Coronary artery (tissue), 2 donors: Measurements from ENCODE around the gene NANOS1.

Source experiments
- DNase-seq: peaks from one replicate; pipeline ENCODE4 v3.0.0-alpha.2; 2017; ENCODE audit warnings: low spot score
- H3K27ac ChIP-seq, 2 donors: fragments of 200-600 bp; sonication (generic); one replicate each; pipeline ENCODE4 v1.5.1; 2016 to 2019
- H3K4me3 ChIP-seq: fragments of 200-600 bp; sonication (generic); 2 replicates; pipeline ENCODE4 v1.5.1; 2016; ENCODE audit warnings: mild to moderate bottlenecking, moderate library complexity
- TF ChIP-seq, protein P1 (sequence below): fragments of 200-600 bp; sonication (generic); IDR thresholded peaks from one replicate; pipeline ENCODE4 v1.5.1; 2019; ENCODE audit warnings: antibody characterized with exemption

NANOS1 gene

DNA sequence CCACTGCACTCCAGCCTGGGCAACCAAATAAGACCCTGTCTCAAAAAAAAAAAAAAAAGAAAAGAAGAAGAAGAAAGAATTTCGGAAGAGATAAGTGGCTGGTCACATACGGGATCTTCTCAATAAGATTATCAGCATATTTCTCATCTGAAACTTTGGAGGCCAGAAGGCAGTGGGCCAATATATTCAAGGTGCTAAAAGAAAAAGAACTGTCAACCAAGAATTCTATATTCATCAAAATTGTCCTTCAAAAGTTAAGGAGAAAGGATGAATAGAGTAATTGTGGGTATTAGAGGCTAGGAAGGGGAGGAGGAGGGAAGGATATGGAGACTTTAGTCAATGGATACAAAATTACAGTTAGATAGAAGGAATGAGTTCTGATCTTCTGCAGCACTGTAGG is 43.9 kb upstream of the NANOS1 start:
- Histone ChIP-seq H3K4me3 (no peak overlapping the region), H3K27ac (no peak overlapping the region)
- DNase-seq: no peak
- TF ChIP-seq, protein P1, sequence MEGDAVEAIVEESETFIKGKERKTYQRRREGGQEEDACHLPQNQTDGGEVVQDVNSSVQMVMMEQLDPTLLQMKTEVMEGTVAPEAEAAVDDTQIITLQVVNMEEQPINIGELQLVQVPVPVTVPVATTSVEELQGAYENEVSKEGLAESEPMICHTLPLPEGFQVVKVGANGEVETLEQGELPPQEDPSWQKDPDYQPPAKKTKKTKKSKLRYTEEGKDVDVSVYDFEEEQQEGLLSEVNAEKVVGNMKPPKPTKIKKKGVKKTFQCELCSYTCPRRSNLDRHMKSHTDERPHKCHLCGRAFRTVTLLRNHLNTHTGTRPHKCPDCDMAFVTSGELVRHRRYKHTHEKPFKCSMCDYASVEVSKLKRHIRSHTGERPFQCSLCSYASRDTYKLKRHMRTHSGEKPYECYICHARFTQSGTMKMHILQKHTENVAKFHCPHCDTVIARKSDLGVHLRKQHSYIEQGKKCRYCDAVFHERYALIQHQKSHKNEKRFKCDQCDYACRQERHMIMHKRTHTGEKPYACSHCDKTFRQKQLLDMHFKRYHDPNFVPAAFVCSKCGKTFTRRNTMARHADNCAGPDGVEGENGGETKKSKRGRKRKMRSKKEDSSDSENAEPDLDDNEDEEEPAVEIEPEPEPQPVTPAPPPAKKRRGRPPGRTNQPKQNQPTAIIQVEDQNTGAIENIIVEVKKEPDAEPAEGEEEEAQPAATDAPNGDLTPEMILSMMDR: no peak

- Histone ChIP-seq H3K27ac (no peak overlapping the region), H3K4me3 (no peak overlapping the region)
- DNase-seq: no peak
- TF ChIP-seq, protein P1: no peak
Measured at GRCh38 chr10:118986815-118987790, 42.4 kb upstream of the NANOS1 start.

DNA sequence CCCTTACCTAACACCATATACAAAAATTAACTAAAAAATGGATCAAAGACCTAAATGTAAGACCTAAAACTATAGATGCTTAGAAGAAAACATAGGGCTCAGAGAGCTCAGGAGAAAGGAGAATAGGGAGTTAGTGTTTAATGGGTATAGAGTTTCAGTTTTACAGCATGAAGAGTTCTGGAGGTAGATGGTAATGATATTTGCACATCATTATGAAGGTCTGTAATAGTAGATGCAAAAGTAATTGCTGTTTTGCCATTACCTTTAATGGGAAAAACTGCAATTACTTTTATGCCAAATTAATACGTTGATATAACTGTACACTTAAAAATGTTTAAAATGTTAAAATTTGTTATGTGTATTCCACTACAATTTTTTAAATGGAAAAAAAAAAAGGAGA is 39.2 kb upstream of the NANOS1 start:
- Histone ChIP-seq H3K27ac (no peak overlapping the region), H3K4me3 (no peak overlapping the region)
- TF ChIP-seq, protein P1: no peak
- DNase-seq: no peak

DNA sequence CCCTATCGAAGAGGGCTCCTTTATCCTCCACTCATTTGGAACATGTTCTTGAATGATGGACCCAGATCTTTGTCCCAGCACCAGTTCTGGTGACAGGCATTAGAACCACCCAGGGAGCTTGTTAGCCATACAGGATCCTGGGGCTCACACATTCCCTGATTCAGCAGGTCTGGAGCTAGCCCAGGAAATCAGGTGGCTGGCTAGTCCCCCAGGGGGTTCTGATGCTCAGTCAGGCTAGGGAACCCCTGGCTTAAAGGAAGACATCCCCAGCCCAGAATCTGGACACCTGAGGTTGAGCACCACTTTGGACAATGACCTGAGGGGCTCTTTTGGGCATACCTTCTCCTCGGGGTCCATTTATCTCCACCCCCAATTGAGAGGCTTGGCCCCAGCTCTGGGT is 37.0 kb upstream of the NANOS1 start:
- no peak for DNase-seq
- no peak overlapping the region for H3K27ac ChIP-seq
- no peak overlapping the region for H3K4me3 ChIP-seq
- TF ChIP-seq, protein P1: no peak

DNA sequence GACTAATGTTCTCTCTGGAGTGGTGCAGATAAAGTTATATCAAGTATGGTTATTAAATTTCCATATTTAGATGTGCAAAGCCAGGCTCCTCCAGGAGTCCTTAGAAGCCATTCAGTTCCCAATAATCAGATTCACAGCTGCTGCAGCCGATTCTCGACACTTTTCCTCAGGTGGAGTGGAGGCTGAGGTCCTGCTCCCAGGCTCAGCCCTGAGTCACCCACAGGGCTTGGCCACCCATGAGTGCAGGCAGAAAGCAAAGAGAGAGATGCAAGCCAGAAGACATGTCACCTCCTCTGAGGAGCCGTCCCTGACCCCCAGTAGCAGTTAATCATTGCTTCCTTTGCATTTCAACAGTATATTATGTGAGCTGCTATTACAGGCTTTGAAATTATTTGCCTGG is 36.3 kb upstream of the NANOS1 start:
- TF ChIP-seq, protein P1: no peak
- H3K4me3 ChIP-seq: no peak overlapping the region
- DNase-seq: no peak
- no peak overlapping the region for H3K27ac ChIP-seq

DNA sequence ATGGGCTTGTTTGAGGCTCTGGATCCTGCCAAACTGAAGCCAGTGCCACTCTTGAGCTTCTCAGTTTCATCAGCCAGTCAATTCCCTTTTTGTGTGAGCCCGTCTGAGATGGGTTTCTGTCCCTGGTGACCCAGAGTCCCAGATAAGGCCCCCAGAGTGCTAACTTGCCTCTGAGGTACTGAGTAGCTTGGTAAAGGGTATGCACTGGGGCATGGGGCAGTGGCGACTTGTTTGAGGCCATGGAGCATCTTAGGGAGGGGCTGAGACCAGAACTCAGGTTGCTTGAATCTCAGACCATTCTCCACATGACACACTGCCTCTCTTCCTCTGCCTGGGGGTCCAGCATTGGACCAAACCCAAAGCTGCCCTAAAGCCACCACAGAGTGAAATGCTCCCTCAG is 35.2 kb upstream of the NANOS1 start:
- TF ChIP-seq, protein P1: no peak
- DNase-seq: no peak
- H3K27ac ChIP-seq: no peak overlapping the region
- H3K4me3 ChIP-seq: no peak overlapping the region

GRCh38 chr10:118995739-118996138 is 33.8 kb upstream of the NANOS1 start:
- Histone ChIP-seq H3K4me3 (no peak overlapping the region), H3K27ac (no peak overlapping the region)
- TF ChIP-seq, protein P1: no peak
- DNase-seq: no peak
